ENCODE data around the gene CLIC4. TPM values are rescaled to one million over a fixed set of nuclear protein-coding genes. Genes with fewer than 3 reads are reported as not detected.
"Not testable (repeated sequence)": the region's sequence is repeated elsewhere in the genome, so short reads cannot be mapped to it uniquely, and the experiment has no call there.

Gene CLIC4
- polyA plus RNA-seq, 1 donor (not counting 4 experiments of a cell fraction or from before 2014, with no cell fraction given) = 130 TPM

DNA sequence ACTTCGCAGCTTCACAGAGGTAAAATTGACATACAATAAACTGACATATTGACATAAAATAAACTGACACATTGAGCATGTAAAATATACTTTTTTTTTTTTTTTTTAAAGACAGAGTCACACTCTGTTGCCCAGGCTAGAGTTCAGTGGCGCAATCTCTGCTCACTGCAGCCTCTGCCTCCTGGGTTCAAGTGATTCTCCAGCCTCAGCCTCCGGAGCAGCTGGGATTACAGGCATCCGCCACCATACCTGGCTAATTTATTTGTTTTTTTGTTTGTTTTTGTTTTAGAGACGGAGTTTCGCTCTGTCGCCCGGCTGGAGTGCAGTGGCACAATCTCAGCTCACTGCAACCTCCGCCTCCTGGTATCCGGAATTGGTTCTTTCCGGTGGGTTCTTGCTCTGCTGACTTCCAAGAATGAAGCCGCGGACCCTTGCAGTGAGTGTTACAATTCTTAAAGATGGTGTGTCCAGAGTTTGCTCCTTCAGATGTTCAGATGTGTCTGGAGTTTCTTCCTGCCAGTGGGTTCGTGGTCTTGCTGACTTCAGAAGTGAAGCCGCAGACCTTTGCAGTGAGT lies 48.4 kb upstream of the CLIC4 start:
- Histone ChIP-seq H2AFZ (ENCODE audit: control insufficient read depth, low read length) (no peak overlapping the region), H3K4me1 (ENCODE audit: control insufficient read depth, extremely low read depth, insufficient read depth, low read length) (peaks cover 3% of the 10 kb centered on the region), H3K27ac (ENCODE audit: control insufficient read depth, insufficient read depth, low read length) (no peak overlapping the region), H3K9me3 (ENCODE audit: control insufficient read depth, low read depth, low read length) (no peaks in the 10 kb centered on the region), H4K20me1 (ENCODE audit: control insufficient read depth, extremely low read depth, insufficient read depth, low read length) (no peaks in the 10 kb centered on the region), H3K27me3 (ENCODE audit: control insufficient read depth, extremely low read depth, insufficient read depth, low read length) (no peaks in the 10 kb centered on the region), H3K36me3 (ENCODE audit: control insufficient read depth in 2 of 2, extremely low read depth in 1 of 2, insufficient read depth in 2 of 2, low read length in 2 of 2) (no peaks in the 10 kb centered on the region), H3K79me2 (ENCODE audit: control insufficient read depth, insufficient read depth, low read length) (no peaks in the 10 kb centered on the region), H3K9ac (ENCODE audit: control insufficient read depth, extremely low read depth, insufficient read depth, low read length) (no peak overlapping the region), H3K4me3 (ENCODE audit: control insufficient read depth in 2 of 3, extremely low read depth in 1 of 3, insufficient read depth in 2 of 3, low read depth in 1 of 3, low read length in 3 of 3) (no peak overlapping the region), H3K4me2 (ENCODE audit: control insufficient read depth, extremely low read depth, insufficient read depth, low read depth, low read length) (no peak overlapping the region), H3K9me1 (ENCODE audit: control insufficient read depth, extremely low read depth, insufficient read depth, low read length) (no peaks in the 10 kb centered on the region)
- DNase-seq (ENCODE audit: low read depth, low spot score) (no peak), FAIRE-seq (no peak)
- dilution Hi-C loops (cut with MboI; ENCODE audit: extremely low pct_ligation_motif_present, low sequenced_read_pairs) = no loop called here
- TF ChIP-seq, protein P1, sequence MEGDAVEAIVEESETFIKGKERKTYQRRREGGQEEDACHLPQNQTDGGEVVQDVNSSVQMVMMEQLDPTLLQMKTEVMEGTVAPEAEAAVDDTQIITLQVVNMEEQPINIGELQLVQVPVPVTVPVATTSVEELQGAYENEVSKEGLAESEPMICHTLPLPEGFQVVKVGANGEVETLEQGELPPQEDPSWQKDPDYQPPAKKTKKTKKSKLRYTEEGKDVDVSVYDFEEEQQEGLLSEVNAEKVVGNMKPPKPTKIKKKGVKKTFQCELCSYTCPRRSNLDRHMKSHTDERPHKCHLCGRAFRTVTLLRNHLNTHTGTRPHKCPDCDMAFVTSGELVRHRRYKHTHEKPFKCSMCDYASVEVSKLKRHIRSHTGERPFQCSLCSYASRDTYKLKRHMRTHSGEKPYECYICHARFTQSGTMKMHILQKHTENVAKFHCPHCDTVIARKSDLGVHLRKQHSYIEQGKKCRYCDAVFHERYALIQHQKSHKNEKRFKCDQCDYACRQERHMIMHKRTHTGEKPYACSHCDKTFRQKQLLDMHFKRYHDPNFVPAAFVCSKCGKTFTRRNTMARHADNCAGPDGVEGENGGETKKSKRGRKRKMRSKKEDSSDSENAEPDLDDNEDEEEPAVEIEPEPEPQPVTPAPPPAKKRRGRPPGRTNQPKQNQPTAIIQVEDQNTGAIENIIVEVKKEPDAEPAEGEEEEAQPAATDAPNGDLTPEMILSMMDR (optimal IDR thresholded peaks at IDR 0.05 in 1 of 3, IDR thresholded peaks at IDR 0.05 in 1 of 3, conservative IDR thresholded peaks at IDR 0.05 in 1 of 3; ENCODE audit: extremely low read depth in 1 of 3, insufficient read depth in 2 of 3, low read length in 3 of 3) = no peak
- no peak for TF ChIP-seq EZH2 (IDR thresholded peaks at IDR 0.05; ENCODE audit: low read length)

GRCh38 chr1:24697453-24698001 lies 47.7 kb upstream of the CLIC4 start:
- DNase-seq (ENCODE audit: low read depth, low spot score); H4K20me1 ChIP-seq (ENCODE audit: control insufficient read depth, extremely low read depth, insufficient read depth, low read length); H3K4me1 ChIP-seq (ENCODE audit: control insufficient read depth, extremely low read depth, insufficient read depth, low read length); H3K4me2 ChIP-seq (ENCODE audit: control insufficient read depth, extremely low read depth, insufficient read depth, low read depth, low read length); H2AFZ ChIP-seq (ENCODE audit: control insufficient read depth, low read length); H3K27ac ChIP-seq (ENCODE audit: control insufficient read depth, insufficient read depth, low read length); FAIRE-seq; H3K9ac ChIP-seq (ENCODE audit: control insufficient read depth, extremely low read depth, insufficient read depth, low read length); H3K9me1 ChIP-seq (ENCODE audit: control insufficient read depth, extremely low read depth, insufficient read depth, low read length); dilution Hi-C loops (cut with MboI; ENCODE audit: extremely low pct_ligation_motif_present, low sequenced_read_pairs); H3K9me3 ChIP-seq (ENCODE audit: control insufficient read depth, low read depth, low read length); H3K4me3 ChIP-seq (ENCODE audit: control insufficient read depth in 2 of 3, extremely low read depth in 1 of 3, insufficient read depth in 2 of 3, low read depth in 1 of 3, low read length in 3 of 3); H3K79me2 ChIP-seq (ENCODE audit: control insufficient read depth, insufficient read depth, low read length); H3K27me3 ChIP-seq (ENCODE audit: control insufficient read depth, extremely low read depth, insufficient read depth, low read length); H3K36me3 ChIP-seq (ENCODE audit: control insufficient read depth in 2 of 2, extremely low read depth in 1 of 2, insufficient read depth in 2 of 2, low read length in 2 of 2): not testable (repeated sequence)

- H3K27ac ChIP-seq (ENCODE audit: control insufficient read depth, insufficient read depth, low read length); H3K4me3 ChIP-seq (ENCODE audit: control insufficient read depth in 2 of 3, extremely low read depth in 1 of 3, insufficient read depth in 2 of 3, low read depth in 1 of 3, low read length in 3 of 3); H2AFZ ChIP-seq (ENCODE audit: control insufficient read depth, low read length); H3K9ac ChIP-seq (ENCODE audit: control insufficient read depth, extremely low read depth, insufficient read depth, low read length); H3K9me1 ChIP-seq (ENCODE audit: control insufficient read depth, extremely low read depth, insufficient read depth, low read length); H3K9me3 ChIP-seq (ENCODE audit: control insufficient read depth, low read depth, low read length); H3K27me3 ChIP-seq (ENCODE audit: control insufficient read depth, extremely low read depth, insufficient read depth, low read length); H3K36me3 ChIP-seq (ENCODE audit: control insufficient read depth in 2 of 2, extremely low read depth in 1 of 2, insufficient read depth in 2 of 2, low read length in 2 of 2); H3K79me2 ChIP-seq (ENCODE audit: control insufficient read depth, insufficient read depth, low read length); H3K4me2 ChIP-seq (ENCODE audit: control insufficient read depth, extremely low read depth, insufficient read depth, low read depth, low read length); H4K20me1 ChIP-seq (ENCODE audit: control insufficient read depth, extremely low read depth, insufficient read depth, low read length); DNase-seq (ENCODE audit: low read depth, low spot score); dilution Hi-C loops (cut with MboI; ENCODE audit: extremely low pct_ligation_motif_present, low sequenced_read_pairs); FAIRE-seq: not testable (repeated sequence)
- peaks cover 15% of the 10 kb centered on the region for H3K4me1 ChIP-seq (ENCODE audit: control insufficient read depth, extremely low read depth, insufficient read depth, low read length)
Observed at GRCh38 chr1:24698326-24698725, 46.9 kb upstream of the CLIC4 start.

Measured in keratinocyte (primary cell).